GM12801 (cell line): ENCODE results near the gene SLC26A9.

Experiments used
- TF ChIP-seq, protein P1 (sequence below): IDR thresholded peaks from one replicate; pipeline ENCODE4 v1.5.1; 2011; ENCODE audit warnings: control low read depth; ENCODE audit not compliant: insufficient read length; ENCODE audit errors: extremely low read depth

SLC26A9 gene

DNA sequence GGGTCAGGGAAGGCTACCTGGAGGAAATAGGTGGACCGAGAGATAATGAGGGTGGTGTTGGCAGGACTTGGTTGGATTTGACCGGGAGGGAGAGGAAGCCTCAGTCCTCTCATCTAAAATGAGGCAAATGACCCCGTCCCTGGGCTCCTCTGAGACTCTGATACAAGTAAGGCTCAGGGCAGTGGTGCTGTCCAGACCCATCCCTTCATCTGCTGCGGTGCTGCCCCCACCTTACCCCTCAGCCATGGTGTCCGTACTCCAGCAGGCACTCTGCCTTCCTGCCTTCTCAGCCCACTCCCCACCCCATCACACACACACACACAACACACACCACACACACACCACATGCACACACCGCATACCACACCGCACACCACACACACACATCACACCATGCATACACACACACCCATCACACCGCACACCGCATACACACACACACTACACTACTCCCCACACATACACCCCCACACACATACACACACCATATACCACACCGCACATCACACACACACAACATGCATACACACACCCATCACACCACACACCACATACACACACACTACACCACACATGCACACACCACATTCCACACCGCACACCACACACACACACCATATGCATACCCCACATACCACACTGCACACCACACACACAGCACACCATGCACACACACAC is 29.4 kb upstream of the SLC26A9 start:
- TF ChIP-seq, protein P1, sequence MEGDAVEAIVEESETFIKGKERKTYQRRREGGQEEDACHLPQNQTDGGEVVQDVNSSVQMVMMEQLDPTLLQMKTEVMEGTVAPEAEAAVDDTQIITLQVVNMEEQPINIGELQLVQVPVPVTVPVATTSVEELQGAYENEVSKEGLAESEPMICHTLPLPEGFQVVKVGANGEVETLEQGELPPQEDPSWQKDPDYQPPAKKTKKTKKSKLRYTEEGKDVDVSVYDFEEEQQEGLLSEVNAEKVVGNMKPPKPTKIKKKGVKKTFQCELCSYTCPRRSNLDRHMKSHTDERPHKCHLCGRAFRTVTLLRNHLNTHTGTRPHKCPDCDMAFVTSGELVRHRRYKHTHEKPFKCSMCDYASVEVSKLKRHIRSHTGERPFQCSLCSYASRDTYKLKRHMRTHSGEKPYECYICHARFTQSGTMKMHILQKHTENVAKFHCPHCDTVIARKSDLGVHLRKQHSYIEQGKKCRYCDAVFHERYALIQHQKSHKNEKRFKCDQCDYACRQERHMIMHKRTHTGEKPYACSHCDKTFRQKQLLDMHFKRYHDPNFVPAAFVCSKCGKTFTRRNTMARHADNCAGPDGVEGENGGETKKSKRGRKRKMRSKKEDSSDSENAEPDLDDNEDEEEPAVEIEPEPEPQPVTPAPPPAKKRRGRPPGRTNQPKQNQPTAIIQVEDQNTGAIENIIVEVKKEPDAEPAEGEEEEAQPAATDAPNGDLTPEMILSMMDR: no peak

DNA sequence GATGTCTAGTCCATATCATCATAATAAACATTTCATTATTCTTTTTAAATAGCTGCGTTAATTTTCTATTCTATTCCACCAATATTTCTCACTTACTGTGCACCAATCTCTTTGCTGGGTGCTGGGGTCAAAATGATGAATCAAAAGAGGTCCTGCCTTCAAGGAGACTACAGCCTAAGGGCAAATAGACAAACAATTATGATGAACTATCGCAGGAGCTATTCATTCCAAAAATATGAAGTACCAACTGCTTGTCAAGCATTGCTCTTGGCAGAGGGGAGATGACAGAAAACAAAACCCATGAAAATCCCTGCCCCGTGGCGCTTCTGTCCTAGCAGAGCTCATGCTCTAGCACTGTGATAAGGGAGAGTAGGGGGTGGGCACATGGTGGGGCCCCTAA is 28.8 kb upstream of the SLC26A9 start:
- TF ChIP-seq, protein P1: no peak

DNA sequence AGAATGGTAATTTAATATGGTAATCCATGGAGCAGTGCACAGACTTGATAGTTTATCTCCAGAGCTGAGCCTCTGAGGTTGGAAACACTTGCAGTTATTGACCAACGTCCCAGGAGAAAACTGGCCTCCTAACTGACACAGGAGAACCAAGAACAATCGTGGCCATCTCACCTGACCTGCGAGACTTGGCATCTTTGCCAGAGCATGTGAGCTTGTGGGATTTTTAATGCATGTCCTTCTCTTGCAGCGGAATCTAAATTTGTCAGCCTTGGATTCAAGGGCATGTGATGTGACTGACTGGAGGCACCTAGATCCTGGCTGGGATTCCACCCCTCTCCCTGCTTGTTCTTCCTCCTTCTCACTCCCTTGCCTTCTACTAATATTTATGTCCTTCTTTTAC is 27.8 kb upstream of the SLC26A9 start:
- TF ChIP-seq, protein P1: no peak

DNA sequence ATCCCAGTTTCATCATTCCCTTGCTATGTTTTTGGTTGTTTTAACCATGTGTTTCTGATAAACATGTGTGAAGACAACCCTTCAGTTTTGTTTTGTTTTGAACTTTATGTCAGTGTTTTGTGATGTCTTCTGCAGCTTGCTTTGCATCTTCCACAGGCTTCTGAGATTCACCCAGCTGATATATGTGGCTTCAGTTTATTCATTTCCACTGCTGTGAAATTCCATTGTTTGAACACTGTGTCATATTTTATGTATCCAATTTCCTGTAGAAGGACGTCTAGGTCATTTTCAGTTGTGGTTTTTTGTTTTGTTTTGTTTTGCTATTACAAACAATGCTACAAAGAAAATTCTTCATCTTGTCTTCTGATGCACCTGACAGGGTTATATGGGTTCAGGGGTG is 27.2 kb upstream of the SLC26A9 start:
- TF ChIP-seq, protein P1: no peak

DNA sequence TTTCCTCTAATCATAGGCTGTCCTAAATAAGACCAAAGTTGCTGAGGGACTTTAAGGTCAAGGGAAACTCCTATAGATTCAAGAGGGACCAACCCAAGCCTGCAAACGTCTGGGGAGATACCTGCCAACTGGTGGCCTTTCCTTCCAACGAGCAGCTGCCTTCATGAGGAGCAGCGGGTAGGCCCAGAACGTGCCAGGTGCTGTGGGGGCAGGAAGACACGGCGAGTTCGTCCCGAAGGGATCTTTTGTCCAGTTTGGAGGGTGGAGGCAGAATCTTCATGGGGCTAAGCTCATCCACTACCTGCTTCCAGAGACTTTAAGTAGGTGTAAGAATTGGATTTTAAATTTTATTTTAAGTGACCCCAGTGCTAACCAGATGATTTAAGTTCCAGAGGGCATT is 26.0 kb upstream of the SLC26A9 start:
- TF ChIP-seq, protein P1: no peak

DNA sequence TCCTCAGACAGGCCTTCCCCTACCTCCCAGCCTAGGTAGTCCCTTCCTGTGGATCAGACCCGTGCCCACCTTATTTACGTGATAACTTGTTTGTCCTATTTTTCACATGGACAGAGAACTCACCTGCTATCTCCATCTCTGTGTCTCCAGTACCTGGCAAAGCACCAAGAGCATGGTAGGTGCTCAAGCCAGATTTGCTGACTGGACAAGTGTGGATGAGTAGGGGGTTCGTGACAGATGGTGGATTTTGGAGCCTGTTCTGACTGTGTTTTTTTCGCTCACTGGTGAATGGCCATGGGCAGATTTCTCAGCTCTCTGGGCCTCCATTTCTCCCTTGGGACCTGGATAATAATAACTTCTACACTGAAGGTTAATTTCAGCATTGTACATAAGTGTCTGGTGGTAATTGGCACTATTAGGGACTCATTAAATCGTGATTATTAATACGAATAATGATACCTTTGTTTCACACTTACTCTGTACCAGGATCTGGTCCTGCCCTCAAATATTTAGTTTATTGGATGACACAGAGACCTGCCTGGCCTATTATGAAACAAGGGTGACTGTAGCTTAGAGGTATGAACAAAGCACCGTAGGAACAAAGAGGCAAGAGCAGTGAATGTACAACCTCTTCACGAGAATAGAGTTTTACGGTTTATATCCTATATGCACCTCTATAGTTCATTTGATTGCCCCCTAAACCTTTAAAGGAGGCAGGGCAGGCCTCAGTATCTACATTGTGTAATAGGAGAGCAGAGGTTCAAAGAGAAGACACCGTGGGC is 24.5 kb upstream of the SLC26A9 start:
- TF ChIP-seq, protein P1: no peak

DNA sequence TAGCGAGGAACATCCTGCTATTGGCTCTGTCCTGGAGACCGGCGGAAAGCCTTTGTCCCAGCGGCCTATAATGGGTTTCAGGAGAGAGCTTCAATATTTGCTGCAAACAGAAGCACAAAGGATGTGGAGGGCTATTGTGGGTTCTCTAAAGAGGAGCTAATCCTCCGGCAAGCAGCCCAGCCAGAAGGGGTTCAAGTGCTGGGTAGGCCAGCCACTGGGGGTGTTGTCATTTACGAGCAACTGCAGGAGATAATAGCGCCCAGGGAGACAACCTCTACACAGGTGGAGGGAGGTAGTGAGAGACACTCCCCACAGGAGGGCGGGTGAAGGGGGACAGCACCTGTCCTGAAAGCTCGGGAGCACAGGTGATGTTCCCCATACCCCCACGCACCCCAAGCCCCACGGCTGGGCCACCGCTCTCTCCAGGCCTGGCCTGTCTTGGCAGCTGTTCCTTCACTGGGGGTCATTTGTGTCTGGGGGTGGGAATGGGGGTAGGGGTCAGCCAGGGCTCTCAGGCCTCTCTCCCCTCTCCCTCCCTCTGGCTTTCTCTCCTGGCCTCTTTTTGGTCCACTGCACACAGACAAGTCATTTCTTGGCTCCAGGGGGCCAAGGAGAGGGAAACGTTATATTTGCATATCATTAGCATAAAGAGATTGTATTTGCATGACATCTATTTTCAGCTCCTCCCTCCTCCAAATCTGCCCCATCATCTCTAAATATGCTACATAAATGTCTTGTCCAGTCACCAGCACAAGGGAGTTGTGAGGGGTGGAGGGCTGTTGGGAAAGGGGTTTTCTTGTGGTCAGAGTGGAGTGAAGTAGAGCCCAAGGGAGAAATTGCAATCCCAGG is 22.0 kb upstream of the SLC26A9 start:
- TF ChIP-seq, protein P1: no peak
